ENCODE data around the gene INPPL1. TPM values are rescaled to one million over a fixed set of nuclear protein-coding genes. Genes with fewer than 3 reads are reported as not detected.
A peak's percentile ranks its signal among the peaks of the same experiment; 100 is the strongest.

Gene INPPL1
- total RNA-seq, 1 donor, result 86.5 TPM

DNA sequence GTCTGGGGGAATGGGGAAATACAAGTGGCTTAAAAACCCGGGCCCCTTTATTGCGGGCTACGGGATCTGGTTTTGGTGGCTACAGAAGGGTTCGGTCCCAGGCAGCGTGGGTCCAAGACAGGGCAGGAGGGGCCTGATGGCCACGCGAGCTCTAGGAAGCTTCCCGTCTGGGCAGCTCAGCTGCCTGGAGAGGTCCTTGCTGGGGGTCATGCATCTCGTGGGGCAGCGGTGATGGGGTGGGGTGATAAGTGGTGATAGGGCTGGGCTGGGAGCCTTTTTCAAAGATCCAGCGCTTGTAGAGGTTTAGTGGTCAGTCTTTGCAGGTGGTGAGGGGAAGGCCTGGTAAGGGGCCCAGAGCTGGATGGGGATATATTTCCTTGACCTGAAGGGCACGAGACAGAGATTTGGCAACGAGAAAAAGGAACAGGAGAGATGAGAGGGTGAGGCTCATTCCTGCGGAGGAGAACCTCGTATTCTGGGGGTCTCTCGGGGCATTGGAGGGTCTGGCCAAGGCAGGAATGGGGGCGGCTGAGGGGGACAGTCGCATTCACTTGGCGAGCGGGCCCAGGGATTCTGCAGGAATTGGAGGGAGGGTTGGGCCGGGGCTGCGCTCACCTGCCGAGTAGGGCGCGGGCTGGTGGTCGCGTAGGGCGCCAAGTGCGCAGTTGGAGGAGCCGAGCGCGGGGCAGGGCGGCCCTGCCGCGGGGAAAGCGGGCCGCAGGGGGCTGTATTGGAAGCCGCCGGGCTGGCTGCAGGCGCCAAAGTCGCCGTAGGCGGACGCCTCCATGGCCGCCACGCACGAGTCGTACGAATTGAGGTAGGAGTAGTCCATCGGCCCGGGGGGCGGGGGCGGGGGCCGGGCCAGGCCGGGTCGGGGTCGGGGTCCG, 18.8 kb downstream of the INPPL1 start:
- DNase-seq (ENCODE audit: insufficient read length, low spot score, missing footprints), result peak; percentile 50
- Histone ChIP-seq H3K4me2 (ENCODE audit: insufficient read depth, low read length) (no peak overlapping the region), H3K4me3 (ENCODE audit: insufficient read depth, low read length) (no peak overlapping the region), H4K20me1 (ENCODE audit: insufficient read depth, low read length) (peaks cover 7% of the 10 kb centered on the region), H3K4me1 (ENCODE audit: insufficient read depth, low read length) (peaks cover 9% of the 10 kb centered on the region), H2AFZ (ENCODE audit: low read length) (no peak overlapping the region), H3K27ac (ENCODE audit: low read depth, low read length) (no peak overlapping the region), H3K27me3 (ENCODE audit: insufficient read depth, low read length) (peaks cover 67% of the 10 kb centered on the region), H3K9me3 (ENCODE audit: low read depth, low read length) (no peaks in the 10 kb centered on the region), H3K79me2 (ENCODE audit: insufficient read depth, low read length) (no peaks in the 10 kb centered on the region), H3K36me3 (ENCODE audit: insufficient read depth, low read length) (no peaks in the 10 kb centered on the region)
- TF ChIP-seq, protein P1, sequence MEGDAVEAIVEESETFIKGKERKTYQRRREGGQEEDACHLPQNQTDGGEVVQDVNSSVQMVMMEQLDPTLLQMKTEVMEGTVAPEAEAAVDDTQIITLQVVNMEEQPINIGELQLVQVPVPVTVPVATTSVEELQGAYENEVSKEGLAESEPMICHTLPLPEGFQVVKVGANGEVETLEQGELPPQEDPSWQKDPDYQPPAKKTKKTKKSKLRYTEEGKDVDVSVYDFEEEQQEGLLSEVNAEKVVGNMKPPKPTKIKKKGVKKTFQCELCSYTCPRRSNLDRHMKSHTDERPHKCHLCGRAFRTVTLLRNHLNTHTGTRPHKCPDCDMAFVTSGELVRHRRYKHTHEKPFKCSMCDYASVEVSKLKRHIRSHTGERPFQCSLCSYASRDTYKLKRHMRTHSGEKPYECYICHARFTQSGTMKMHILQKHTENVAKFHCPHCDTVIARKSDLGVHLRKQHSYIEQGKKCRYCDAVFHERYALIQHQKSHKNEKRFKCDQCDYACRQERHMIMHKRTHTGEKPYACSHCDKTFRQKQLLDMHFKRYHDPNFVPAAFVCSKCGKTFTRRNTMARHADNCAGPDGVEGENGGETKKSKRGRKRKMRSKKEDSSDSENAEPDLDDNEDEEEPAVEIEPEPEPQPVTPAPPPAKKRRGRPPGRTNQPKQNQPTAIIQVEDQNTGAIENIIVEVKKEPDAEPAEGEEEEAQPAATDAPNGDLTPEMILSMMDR (IDR thresholded peaks at IDR 0.05; ENCODE audit: extremely low read depth, low read depth, low read length), result no peak

DNA sequence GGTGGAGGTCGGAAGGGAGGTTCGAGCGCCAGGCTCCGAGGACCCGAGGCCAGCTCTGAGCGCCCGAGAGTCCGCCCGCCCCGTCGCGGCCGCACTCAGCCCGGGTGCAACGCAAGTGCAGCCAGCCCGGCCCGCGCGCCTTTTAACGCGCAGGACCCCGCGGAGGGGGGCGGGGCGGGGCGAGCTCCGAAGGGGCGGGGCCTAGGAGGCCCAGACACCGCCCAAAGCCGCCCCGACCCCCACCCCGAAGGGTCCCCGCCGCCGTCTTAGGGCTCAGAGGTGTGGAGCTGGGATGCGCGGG, 19.4 kb downstream of the INPPL1 start, which contains the start of gene PHOX2A:
Gene PHOX2A (minus strand): TSS at position 117 of the 301 bp plus-strand sequence. CDS start 172 bp downstream, outside the sequence.
- H3K36me3 ChIP-seq (ENCODE audit: insufficient read depth, low read length), result no peaks in the 10 kb centered on the region
- no peak within 1 kb of the TSS for H3K4me2 ChIP-seq (ENCODE audit: insufficient read depth, low read length)
- H3K79me2 ChIP-seq (ENCODE audit: insufficient read depth, low read length), result no peaks in the 10 kb centered on the region
- peaks cover 67% of the 10 kb centered on the region for H3K27me3 ChIP-seq (ENCODE audit: insufficient read depth, low read length)
- DNase-seq (ENCODE audit: insufficient read length, low spot score, missing footprints), result peak; percentile 77
- no peak within 1 kb of the TSS for H3K27ac ChIP-seq (ENCODE audit: low read depth, low read length)
- H3K9me3 ChIP-seq (ENCODE audit: low read depth, low read length), result no peaks in the 10 kb centered on the region
- TF ChIP-seq, protein P1 (IDR thresholded peaks at IDR 0.05; ENCODE audit: extremely low read depth, low read depth, low read length), result no peak
- H3K4me1 ChIP-seq (ENCODE audit: insufficient read depth, low read length), result peaks cover 6% of the 10 kb centered on the region
- H2AFZ ChIP-seq (ENCODE audit: low read length), result no peak within 1 kb of the TSS
- peaks cover 1% of the 10 kb centered on the region for H4K20me1 ChIP-seq (ENCODE audit: insufficient read depth, low read length)
- no peak within 1 kb of the TSS for H3K4me3 ChIP-seq (ENCODE audit: insufficient read depth, low read length)

DNA sequence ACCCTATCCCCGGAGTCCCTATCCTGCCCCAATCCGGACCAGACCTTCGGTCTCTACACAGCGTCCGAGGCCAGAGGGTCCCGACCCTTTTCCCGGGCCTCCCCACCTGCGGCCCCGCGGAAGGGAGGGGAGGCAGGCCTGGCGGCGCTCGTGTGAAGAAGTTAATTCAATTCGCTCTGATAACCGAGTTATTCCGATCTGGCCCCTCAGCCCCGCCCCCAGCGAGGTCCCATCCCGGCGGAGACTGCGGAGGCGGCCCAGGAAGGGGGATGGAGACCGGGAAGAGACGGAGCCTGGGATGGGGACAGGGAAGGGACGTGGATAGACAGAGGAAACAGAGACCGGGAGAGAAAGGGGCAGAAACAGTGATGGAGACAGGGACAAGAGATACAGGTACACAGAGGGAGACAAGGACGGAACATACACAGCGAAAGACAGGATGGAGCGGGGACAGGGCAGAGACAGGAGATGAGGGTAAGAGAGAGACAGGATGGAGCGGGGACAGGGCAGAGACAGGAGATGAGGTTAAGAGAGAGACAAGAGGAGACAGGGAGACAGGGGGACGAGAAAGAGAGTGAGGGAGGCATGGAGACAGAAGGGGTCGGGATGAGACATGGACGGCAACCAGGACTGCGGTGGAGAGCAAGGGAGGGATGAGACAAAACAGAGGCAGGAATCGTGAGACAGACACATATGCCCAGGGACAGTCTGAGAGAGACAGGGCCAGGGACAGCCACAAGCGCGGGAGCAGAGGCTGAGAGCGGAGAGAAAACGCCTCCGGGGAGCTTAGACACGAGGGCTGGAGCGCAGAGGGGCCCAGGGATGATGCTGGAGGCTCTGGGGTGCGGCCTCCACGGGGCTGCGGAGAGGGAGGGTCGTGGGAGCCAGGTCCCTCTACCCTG, 20.0 kb downstream of the INPPL1 start:
- Histone ChIP-seq H3K4me2 (ENCODE audit: insufficient read depth, low read length) (no peak overlapping the region), H2AFZ (ENCODE audit: low read length) (no peak overlapping the region), H4K20me1 (ENCODE audit: insufficient read depth, low read length) (no peaks in the 10 kb centered on the region), H3K27ac (ENCODE audit: low read depth, low read length) (no peak overlapping the region), H3K4me1 (ENCODE audit: insufficient read depth, low read length) (no peaks in the 10 kb centered on the region), H3K79me2 (ENCODE audit: insufficient read depth, low read length) (no peaks in the 10 kb centered on the region), H3K36me3 (ENCODE audit: insufficient read depth, low read length) (no peaks in the 10 kb centered on the region), H3K27me3 (ENCODE audit: insufficient read depth, low read length) (peaks cover 67% of the 10 kb centered on the region), H3K9me3 (ENCODE audit: low read depth, low read length) (no peaks in the 10 kb centered on the region), H3K4me3 (ENCODE audit: insufficient read depth, low read length) (no peak overlapping the region)
- DNase-seq (ENCODE audit: insufficient read length, low spot score, missing footprints), result peak; percentile 83
- TF ChIP-seq, protein P1 (IDR thresholded peaks at IDR 0.05; ENCODE audit: extremely low read depth, low read depth, low read length), result no peak
